Measurements from ENCODE around the gene TIGIT. TPM values are rescaled to one million over a fixed set of nuclear protein-coding genes. Genes with fewer than 3 reads are reported as not detected.

TIGIT gene
- total and polyA plus RNA-seq, 2 experiments from 2014 or later = 0.07 to 0.50 TPM

GRCh38 chr3:114310695-114311094 is 16.9 kb downstream of the TIGIT start:
- H3K9me2 ChIP-seq (ENCODE audit: insufficient read depth) = peaks cover 17% of the 10 kb centered on the region
- no peaks in the 10 kb centered on the region for H3K4me1 ChIP-seq (ENCODE audit: insufficient read depth)
- no peak overlapping the region for H3K27ac ChIP-seq (ENCODE audit: low read depth)
- no peak overlapping the region for H3K4me2 ChIP-seq
- no peak for TF ChIP-seq POLR2AphosphoS5 (IDR thresholded peaks at IDR 0.05; ENCODE audit: low read depth)
- TF ChIP-seq, protein P1, sequence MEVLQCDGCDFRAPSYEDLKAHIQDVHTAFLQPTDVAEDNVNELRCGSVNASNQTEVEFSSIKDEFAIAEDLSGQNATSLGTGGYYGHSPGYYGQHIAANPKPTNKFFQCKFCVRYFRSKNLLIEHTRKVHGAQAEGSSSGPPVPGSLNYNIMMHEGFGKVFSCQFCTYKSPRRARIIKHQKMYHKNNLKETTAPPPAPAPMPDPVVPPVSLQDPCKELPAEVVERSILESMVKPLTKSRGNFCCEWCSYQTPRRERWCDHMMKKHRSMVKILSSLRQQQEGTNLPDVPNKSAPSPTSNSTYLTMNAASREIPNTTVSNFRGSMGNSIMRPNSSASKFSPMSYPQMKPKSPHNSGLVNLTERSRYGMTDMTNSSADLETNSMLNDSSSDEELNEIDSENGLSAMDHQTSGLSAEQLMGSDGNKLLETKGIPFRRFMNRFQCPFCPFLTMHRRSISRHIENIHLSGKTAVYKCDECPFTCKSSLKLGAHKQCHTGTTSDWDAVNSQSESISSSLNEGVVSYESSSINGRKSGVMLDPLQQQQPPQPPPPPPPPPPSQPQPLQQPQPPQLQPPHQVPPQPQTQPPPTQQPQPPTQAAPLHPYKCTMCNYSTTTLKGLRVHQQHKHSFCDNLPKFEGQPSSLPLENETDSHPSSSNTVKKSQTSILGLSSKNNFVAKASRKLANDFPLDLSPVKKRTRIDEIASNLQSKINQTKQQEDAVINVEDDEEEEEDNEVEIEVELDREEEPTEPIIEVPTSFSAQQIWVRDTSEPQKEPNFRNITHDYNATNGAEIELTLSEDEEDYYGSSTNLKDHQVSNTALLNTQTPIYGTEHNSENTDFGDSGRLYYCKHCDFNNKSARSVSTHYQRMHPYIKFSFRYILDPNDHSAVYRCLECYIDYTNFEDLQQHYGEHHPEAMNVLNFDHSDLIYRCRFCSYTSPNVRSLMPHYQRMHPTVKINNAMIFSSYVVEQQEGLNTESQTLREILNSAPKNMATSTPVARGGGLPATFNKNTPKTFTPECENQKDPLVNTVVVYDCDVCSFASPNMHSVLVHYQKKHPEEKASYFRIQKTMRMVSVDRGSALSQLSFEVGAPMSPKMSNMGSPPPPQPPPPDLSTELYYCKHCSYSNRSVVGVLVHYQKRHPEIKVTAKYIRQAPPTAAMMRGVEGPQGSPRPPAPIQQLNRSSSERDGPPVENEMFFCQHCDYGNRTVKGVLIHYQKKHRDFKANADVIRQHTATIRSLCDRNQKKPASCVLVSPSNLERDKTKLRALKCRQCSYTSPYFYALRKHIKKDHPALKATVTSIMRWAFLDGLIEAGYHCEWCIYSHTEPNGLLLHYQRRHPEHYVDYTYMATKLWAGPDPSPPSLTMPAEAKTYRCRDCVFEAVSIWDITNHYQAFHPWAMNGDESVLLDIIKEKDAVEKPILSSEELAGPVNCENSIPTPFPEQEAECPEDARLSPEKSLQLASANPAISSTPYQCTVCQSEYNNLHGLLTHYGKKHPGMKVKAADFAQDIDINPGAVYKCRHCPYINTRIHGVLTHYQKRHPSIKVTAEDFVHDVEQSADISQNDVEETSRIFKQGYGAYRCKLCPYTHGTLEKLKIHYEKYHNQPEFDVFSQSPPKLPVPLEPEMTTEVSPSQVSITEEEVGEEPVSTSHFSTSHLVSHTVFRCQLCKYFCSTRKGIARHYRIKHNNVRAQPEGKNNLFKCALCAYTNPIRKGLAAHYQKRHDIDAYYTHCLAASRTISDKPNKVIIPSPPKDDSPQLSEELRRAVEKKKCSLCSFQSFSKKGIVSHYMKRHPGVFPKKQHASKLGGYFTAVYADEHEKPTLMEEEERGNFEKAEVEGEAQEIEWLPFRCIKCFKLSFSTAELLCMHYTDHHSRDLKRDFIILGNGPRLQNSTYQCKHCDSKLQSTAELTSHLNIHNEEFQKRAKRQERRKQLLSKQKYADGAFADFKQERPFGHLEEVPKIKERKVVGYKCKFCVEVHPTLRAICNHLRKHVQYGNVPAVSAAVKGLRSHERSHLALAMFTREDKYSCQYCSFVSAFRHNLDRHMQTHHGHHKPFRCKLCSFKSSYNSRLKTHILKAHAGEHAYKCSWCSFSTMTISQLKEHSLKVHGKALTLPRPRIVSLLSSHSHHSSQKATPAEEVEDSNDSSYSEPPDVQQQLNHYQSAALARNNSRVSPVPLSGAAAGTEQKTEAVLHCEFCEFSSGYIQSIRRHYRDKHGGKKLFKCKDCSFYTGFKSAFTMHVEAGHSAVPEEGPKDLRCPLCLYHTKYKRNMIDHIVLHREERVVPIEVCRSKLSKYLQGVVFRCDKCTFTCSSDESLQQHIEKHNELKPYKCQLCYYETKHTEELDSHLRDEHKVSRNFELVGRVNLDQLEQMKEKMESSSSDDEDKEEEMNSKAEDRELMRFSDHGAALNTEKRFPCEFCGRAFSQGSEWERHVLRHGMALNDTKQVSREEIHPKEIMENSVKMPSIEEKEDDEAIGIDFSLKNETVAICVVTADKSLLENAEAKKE (CRISPR knock-in tag; IDR thresholded peaks at IDR 0.05) = no peak
- TF ChIP-seq ZNF114 (CRISPR knock-in tag; IDR thresholded peaks at IDR 0.05) = no peak
- no peak for TF ChIP-seq CTCF (conservative IDR thresholded peaks at IDR 0.05; ENCODE audit: low read depth in 2 of 2)
- TF ChIP-seq REST (IDR thresholded peaks at IDR 0.05; ENCODE audit: unreplicated experiment) = no peak
- no peak for TF ChIP-seq EZH2 (IDR thresholded peaks at IDR 0.05; ENCODE audit: low read depth, unreplicated experiment)
- no peak for TF ChIP-seq NANOG (IDR thresholded peaks at IDR 0.05; ENCODE audit: borderline replicate concordance)
- no peak for TF ChIP-seq JUNB (IDR thresholded peaks at IDR 0.05; ENCODE audit: unreplicated experiment)
- TF ChIP-seq CREB1 (CRISPR knock-in tag; IDR thresholded peaks at IDR 0.05; ENCODE audit: low read depth) = no peak
- TF ChIP-seq ETS1 (IDR thresholded peaks at IDR 0.05) = no peak
- TF ChIP-seq STAT1 (IDR thresholded peaks at IDR 0.05; ENCODE audit: unreplicated experiment) = no peak
- TF ChIP-seq EZH2phosphoT487 (IDR thresholded peaks at IDR 0.05; ENCODE audit: unreplicated experiment) = no peak
- no peak for TF ChIP-seq ZNF331 (CRISPR knock-in tag; IDR thresholded peaks at IDR 0.05; ENCODE audit: low read depth)
- Mint-ChIP-seq H3K4me3 (no peak overlapping the region), H3K9me3 (no peaks in the 10 kb centered on the region), H3K27ac (no peak overlapping the region), H3K36me3 (ENCODE audit: low read depth) (no peaks in the 10 kb centered on the region), H3K4me1 (no peaks in the 10 kb centered on the region), H3K27me3 (ENCODE audit: insufficient read depth, low read depth, poor library complexity) (peaks cover 3% of the 10 kb centered on the region)
- H3K27me3 ChIP-seq (ENCODE audit: insufficient read depth) = no peaks in the 10 kb centered on the region
- H3F3A ChIP-seq (replicated peaks; ENCODE audit: low read depth) = no peaks in the 10 kb centered on the region
- no peaks in the 10 kb centered on the region for H4K20me1 ChIP-seq (replicated peaks; ENCODE audit: insufficient read depth)
- no peaks in the 10 kb centered on the region for H3K79me2 ChIP-seq (replicated peaks; ENCODE audit: insufficient read depth)
- H2AFZ ChIP-seq = no peak overlapping the region
- no peak overlapping the region for H3K4me3 ChIP-seq
- H3K36me3 ChIP-seq (ENCODE audit: insufficient read depth) = no peaks in the 10 kb centered on the region
- ATAC-seq = no peak
- no peak for DNase-seq (ENCODE audit: low spot score)

All from GM23338 (cell line).